K562 (cell line): ENCODE results near the gene NDUFAF8. TPM values are rescaled to one million over a fixed set of nuclear protein-coding genes. Genes with fewer than 3 reads are reported as not detected.

Source experiments
- ATAC-seq: fragments of 200-7000 bp; cut with Tn5 transposase; 3 replicates; pipeline ENCODE4 v1.9.1; 2020; ENCODE audit warnings: moderate library complexity
- BruUV-seq: library from RNA; stranded (reverse); fragments of 400-500 nt; replicated peaks from 2 replicates; lab custom pipeline; 2021; lab: Mats Ljungman, UMichigan
- CTCF ChIA-PET: fragments of 300-600 bp; formaldehyde crosslinking; extraction: SDS; loops from one replicate; lab custom pipeline; 2021; ENCODE audit warnings: low intra/inter-chr PET ratio; lab: Yijun Ruan, JAX
- POLR2A ChIA-PET: fragments of 300-600, 350-650 bp; sonication (Branson Sonifier 250); formaldehyde crosslinking; extraction: SDS; loops from one replicate; lab custom pipeline; 2021; ENCODE audit warnings: antibody characterized with exemption, inconsistent platforms; lab: Yijun Ruan, JAX
- DNase-seq, 4 experiments: peaks; one replicate each; pipeline versions ENCODE4 v3.0.0 to v3.0.0-alpha.2; 2011 to 2018; ENCODE audit warnings: low spot score in 3 of 4, mixed read lengths in 3 of 4; ENCODE audit errors: extremely low read depth in 1 of 4
- FAIRE-seq: peaks from 2 replicates; lab custom pipeline; 2011; peaks lifted over from hg19 to GRCh38; lab: Jason Lieb, UNC
- H2AFZ ChIP-seq: 2 replicates; pipeline ENCODE4 v1.6.0; 2011; ENCODE audit warnings: low read depth, low read length, control low read depth, inconsistent platforms
- H3K27ac ChIP-seq: fragments of 200-600 bp; 3 replicates; pipeline ENCODE4 v1.8.0; 2011; ENCODE audit warnings: low read depth, mild to moderate bottlenecking, control low read depth, inconsistent platforms, low read length, moderate library complexity, mixed read lengths; ENCODE audit errors: extremely low read depth
- H3K27me3 ChIP-seq, 2 experiments: fragments of 300-600 bp in 1 of 2; 2 replicates in 1 of 2; 3 replicates in 1 of 2; pipeline versions ENCODE4 v1.6.0 to v1.8.0; 2011; ENCODE audit warnings: inconsistent platforms in 2 of 2, low read length in 2 of 2, mild to moderate bottlenecking in 1 of 2, mixed read lengths in 1 of 2, moderate library complexity in 1 of 2; ENCODE audit not compliant: control insufficient read depth in 2 of 2, insufficient read depth in 2 of 2
- H3K36me3 ChIP-seq: fragments of 300-600 bp; 3 replicates; pipeline ENCODE4 v1.8.0; 2011; ENCODE audit warnings: mild to moderate bottlenecking, low read length, inconsistent platforms; ENCODE audit not compliant: control insufficient read depth, insufficient read depth
- H3K4me1 ChIP-seq, 2 experiments: fragments of 200-600 bp in 1 of 2; replicated peaks in 1 of 2; 2 replicates in 1 of 2; 3 replicates in 1 of 2; pipeline versions ENCODE4 v1.5.1 to v1.8.0; 2011; ENCODE audit warnings: inconsistent platforms in 2 of 2, low read length in 2 of 2, mild to moderate bottlenecking in 1 of 2, mixed read lengths in 1 of 2, moderate library complexity in 1 of 2; ENCODE audit not compliant: control insufficient read depth in 2 of 2, insufficient read depth in 2 of 2
- H3K4me2 ChIP-seq: 2 replicates; pipeline ENCODE4 v1.6.1; 2011; ENCODE audit warnings: low read length, control low read depth, inconsistent platforms, mixed read lengths; ENCODE audit not compliant: insufficient read depth
- H3K4me3 ChIP-seq: fragments of 200-600 bp; sonication (generic), shearing (Covaris generic); 2 replicates; pipeline ENCODE4 v1.5.1; 2016; ENCODE audit warnings: control low read depth, inconsistent platforms
- H3K79me2 ChIP-seq: fragments of 200-600 bp; 3 replicates; pipeline ENCODE4 v1.8.0; 2011; ENCODE audit warnings: low read length, inconsistent platforms; ENCODE audit not compliant: control insufficient read depth, insufficient read depth
- H3K9ac ChIP-seq, 2 experiments: 2 replicates each; pipeline versions ENCODE4 v1.6.0 to v1.6.1; 2011; ENCODE audit warnings: low read depth in 2 of 2, low read length in 2 of 2, control low read depth in 1 of 2, inconsistent platforms in 1 of 2, mild to moderate bottlenecking in 1 of 2, mixed read lengths in 1 of 2; ENCODE audit not compliant: insufficient read depth in 1 of 2
- H3K9me1 ChIP-seq: one replicate; pipeline ENCODE4 v1.6.0; 2011; ENCODE audit warnings: inconsistent platforms, mild to moderate bottlenecking, low read length, moderate library complexity; ENCODE audit not compliant: control insufficient read depth, insufficient read depth
- H3K9me3 ChIP-seq: replicated peaks from 2 replicates; pipeline ENCODE4 v1.5.1; 2011; ENCODE audit warnings: low read depth, low read length, inconsistent platforms; ENCODE audit not compliant: control insufficient read depth, insufficient read depth
- H4K20me1 ChIP-seq: replicated peaks from 2 replicates; pipeline ENCODE4 v1.6.1; 2011; ENCODE audit warnings: low read length, inconsistent platforms, mixed read lengths; ENCODE audit not compliant: control insufficient read depth, insufficient read depth
- ELF1 ChIP-seq: fragments of 200-800 bp; sonication (Bioruptor generic); IDR thresholded peaks from 2 replicates; pipeline ENCODE4 v1.6.1; 2016; ENCODE audit warnings: missing genetic modification characterization, missing compliant biosample characterization
- EP400 ChIP-seq: fragments of 450-650 bp; IDR thresholded peaks from 2 replicates; pipeline ENCODE4 v1.6.1; 2017; ENCODE audit warnings: antibody characterized with exemption, mild to moderate bottlenecking, moderate library complexity
- HNRNPK ChIP-seq: fragments of 200-400 bp; formaldehyde crosslinking; IDR thresholded peaks from one replicate; pipeline ENCODE4 v1.6.1; 2018; ENCODE audit warnings: mild to moderate bottlenecking, low read depth, low read length; ENCODE audit not compliant: poor library complexity, severe bottlenecking
- HOMEZ ChIP-seq: fragments of 250-450 bp; sonication (Bioruptor Pico); IDR thresholded peaks from 2 replicates; pipeline ENCODE4 v1.4.0; 2020; ENCODE audit warnings: mild to moderate bottlenecking, moderate library complexity
- MLX ChIP-seq, 2 experiments: fragments of 450-650 bp in 1 of 2; sonication (generic) in 1 of 2; formaldehyde crosslinking; conservative IDR thresholded peaks; 2 replicates each; pipeline versions ENCODE4 v1.4.0 to v1.8.1; 2020 to 2022; ENCODE audit warnings: mild to moderate bottlenecking in 1 of 2, missing genetic modification reagents in 1 of 2
- POLR3G ChIP-seq: IDR thresholded peaks from 2 replicates; pipeline ENCODE4 v1.6.1; 2011; ENCODE audit not compliant: insufficient read length, insufficient replicate concordance; ENCODE audit errors: extremely low read depth
- RAD51 ChIP-seq: fragments of 450-650 bp; IDR thresholded peaks from 2 replicates; pipeline ENCODE4 v1.7.1; 2016; ENCODE audit warnings: low read depth, mild to moderate bottlenecking, borderline replicate concordance
- RHOXF2B ChIP-seq: fragments of 250-450 bp; sonication (Bioruptor Pico); conservative IDR thresholded peaks from 2 replicates; pipeline ENCODE4 v1.5.1; 2021
- STAT5B ChIP-seq: fragments of 250-450 bp; sonication (Bioruptor Pico); IDR thresholded peaks from 2 replicates; pipeline ENCODE4 v1.8.0; 2021; ENCODE audit warnings: mild to moderate bottlenecking, inconsistent platforms
- ZBTB12 ChIP-seq: fragments of 250-450 bp; sonication (Bioruptor Pico); IDR thresholded peaks from 2 replicates; pipeline ENCODE4 v1.4.0; 2020
- ZBTB2 ChIP-seq: fragments of 450-650 bp; IDR thresholded peaks from 2 replicates; pipeline ENCODE4 v1.6.1; 2016; ENCODE audit warnings: antibody characterized with exemption
- ZNF316 ChIP-seq: fragments of 450-650 bp; IDR thresholded peaks from 2 replicates; pipeline ENCODE4 v1.6.1; 2016
- ZNF764 ChIP-seq: fragments of 250-450 bp; sonication (Bioruptor Pico); IDR thresholded peaks from 2 replicates; pipeline ENCODE4 v1.4.0; 2020; ENCODE audit warnings: low read depth, mild to moderate bottlenecking, moderate library complexity
- WGBS: fragments of 100-300 bp; shearing (Covaris generic); methylation state at CpG from one replicate; pipeline ENCODE4 v1.1.6; 2016; ENCODE audit warnings: low coverage, mixed read lengths; ENCODE audit not compliant: insufficient coverage; ENCODE audit errors: missing lambda C conversion rate; 5-methylcytosine and 5-hydroxymethylcytosine counted together
- in situ Hi-C: fragments of 300-500 bp; cut with MboI; formaldehyde crosslinking; loops from 4 replicates; pipeline ENCODE4 v1.15.0; 2018; ENCODE audit warnings: inconsistent platforms, mixed read lengths
- intact Hi-C: fragments of 100-400 bp; cut with micrococcal nuclease; formaldehyde crosslinking; loops from 2 replicates; pipeline ENCODE4 v1.14.2; 2022
- polyA plus RNA-seq, 8 experiments: library from polyadenylated mRNA; depleted of rRNA in 4 of 8; stranded (reverse) in 5 of 8; unstranded in 3 of 8; fragments of >200 nt; fragmentation: Nextera tagmentation in 2 of 8; fragmentation: Illumina TruSeq in 1 of 8; extraction: Ambion mirVana in 2 of 8; extraction: Trizol in 1 of 8; gene quantifications; 2 replicates each; pipeline versions ENCODE4 v1.2.1 to v1.2.3, GENCODE V29; 2011 to 2014; ENCODE audit warnings: inconsistent platforms in 1 of 8, missing spikeins in 1 of 8
- total RNA-seq, 7 experiments: library from RNA; depleted of rRNA in 6 of 7; stranded (reverse); fragments of >200 nt in 6 of 7; fragmentation: Illumina TruSeq in 2 of 7; extraction: Trizol in 2 of 7; gene quantifications; 2 replicates each; pipeline versions ENCODE4 v1.2.1 to v1.2.3, GENCODE V29; 2011 to 2021; ENCODE audit warnings: low replicate concordance in 1 of 7

Gene NDUFAF8
- total and polyA plus RNA-seq, 9 of the 15 experiments (the other 6 are each of a cell fraction or from before 2014, with no cell fraction given): 13.5 to 144 (median 90.0) TPM

- CTCF ChIA-PET: no interaction called here
- in situ Hi-C loops: no loop called here
- intact Hi-C loops: no loop called here
These were observed 30.0 kb upstream of the NDUFAF8 start for GRCh38 chr17:81209141-81209540.

More at GRCh38 chr17:81209141-81209540, 30.0 kb upstream of the NDUFAF8 start:
- no TSS peak for BruUV-seq
- 82% methylated on average over 9 of the region's 16 CpGs for WGBS
- Histone ChIP-seq H3K9me3 (no peaks in the 10 kb centered on the region), H3K4me2 (no peak overlapping the region), H3K4me3 (no peak overlapping the region), H3K27ac (no peak overlapping the region), H3K27me3 (no peaks in the 10 kb centered on the region), H3K36me3 (0 out of 3 replicates have a peak, but pooled peaks cover 3% of the 10 kb centered on the region), H3K9me1 (no peaks in the 10 kb centered on the region), H3K79me2 (no peaks in the 10 kb centered on the region), H4K20me1 (no peaks in the 10 kb centered on the region), H2AFZ (no peak overlapping the region)
- DNase-seq: no peak
- ATAC-seq: no peak
- no peak for FAIRE-seq
- TF ChIP-seq ZBTB12 (CRISPR knock-in tag) (no peak), HOMEZ (no peak), ZBTB2 (no peak), ZNF316 (no peak), EP400 (no peak), STAT5B (CRISPR knock-in tag) (no peak), POLR3G (no peak), MLX (CRISPR knock-in tag; conservative IDR thresholded peaks at IDR 0.05) (no peak), RHOXF2B (CRISPR knock-in tag) (no peak), ZNF764 (CRISPR knock-in tag) (no peak), RAD51 (no peak), HNRNPK (no peak), ELF1 (tag) (no peak)
- TF ChIP-seq, all 486 proteins: peak for 0
- POLR2A ChIA-PET: interaction anchor here (0.5 kb wide), 1 partner anchor 141 kb away, joined by 3 read pairs; no protein-coding TSS in a partner anchor
- H3K9ac ChIP-seq: no peak overlapping the region
- H3K4me1 ChIP-seq: peaks cover 0 to 20% of the 10 kb centered on the region in 2 experiments; a peak in 2 of 5 replicates
